Stimulated activated CD4-positive, alpha-beta T cell treated with anti-CD3 and anti-CD28 coated beads, Interleukin-1b, Interleukin-23, amount 100 ng/mL, for 1 hour (primary cell): ENCODE data around the gene DCAF4.

Experiments used
- DNase-seq, 2 donors: peaks; one replicate each; pipeline ENCODE4 v3.0.0-alpha.2; 2020; ENCODE audit warnings: low read depth in 2 of 2

Gene DCAF4

GRCh38 chr14:72926292-72927028 is at the start of gene DCAF4:
DCAF4 (plus strand) TSS chr14:72926464; CDS start chr14:72937979, 11,515 bp downstream.
- peak; percentile 79 to 85 for DNase-seq

- DNase-seq = no peak
Observed at GRCh38 chr14:72876710-72877063, 49.6 kb upstream of the DCAF4 start.

GRCh38 chr14:72878746-72879145 is 47.5 kb upstream of the DCAF4 start:
- no peak for DNase-seq

GRCh38 chr14:72879431-72879830 is 46.8 kb upstream of the DCAF4 start:
- DNase-seq = no peak

GRCh38 chr14:72880164-72880563 is 46.1 kb upstream of the DCAF4 start:
- DNase-seq = no peak

- DNase-seq = no peak
Observed at GRCh38 chr14:72880820-72881219, 45.4 kb upstream of the DCAF4 start.

- DNase-seq = no peak
Observed at GRCh38 chr14:72881543-72881942, 44.7 kb upstream of the DCAF4 start.

GRCh38 chr14:72882047-72882446 is 44.2 kb upstream of the DCAF4 start:
- no peak for DNase-seq

- DNase-seq = no peak
Observed at GRCh38 chr14:72882463-72882862, 43.8 kb upstream of the DCAF4 start.

GRCh38 chr14:72883109-72883508 is 43.2 kb upstream of the DCAF4 start:
- DNase-seq = no peak

GRCh38 chr14:72883961-72884360 is 42.3 kb upstream of the DCAF4 start:
- no peak for DNase-seq

- no peak for DNase-seq
Observed at GRCh38 chr14:72884386-72884785, 41.9 kb upstream of the DCAF4 start.

GRCh38 chr14:72887514-72887913 is 38.8 kb upstream of the DCAF4 start:
- no peak for DNase-seq

- no peak for DNase-seq
Observed at GRCh38 chr14:72888192-72888591, 38.1 kb upstream of the DCAF4 start.

GRCh38 chr14:72888636-72889201 is 37.5 kb upstream of the DCAF4 start:
- DNase-seq = no peak

GRCh38 chr14:72889366-72889765 is 36.9 kb upstream of the DCAF4 start:
- DNase-seq = no peak

GRCh38 chr14:72891666-72892102 is 34.6 kb upstream of the DCAF4 start:
- DNase-seq = no peak

- no peak for DNase-seq
Observed at GRCh38 chr14:72892103-72892878, 34.0 kb upstream of the DCAF4 start.

- no peak for DNase-seq
Observed at GRCh38 chr14:72892879-72893635, 33.2 kb upstream of the DCAF4 start.

- peak; percentile 78 to 80 for DNase-seq
Observed at GRCh38 chr14:72893636-72894322, 32.5 kb upstream of the DCAF4 start, which contains the start of gene DPF3. DPF3 (minus strand) TSS chr14:72894101; CDS start chr14:72894088, 13 bp downstream.

- DNase-seq = no peak
Observed at GRCh38 chr14:72894323-72894622, 32.0 kb upstream of the DCAF4 start.
